ENCODE measurements around the gene NSD2.
"Not testable (repeated sequence)": the region's sequence is repeated elsewhere in the genome, so short reads cannot be mapped to it uniquely, and the experiment has no call there.

The NSD2 gene

GRCh38 chr4:1997712-1998111, 126.5 kb downstream of the NSD2 start:
- TF ChIP-seq CTCF (IDR thresholded peaks at IDR 0.05; ENCODE audit: control insufficient read depth, extremely low read depth, insufficient read depth) = no peak
- DNase-seq (ENCODE audit: low read depth) = no peak
- peak overlapping the region; percentile 1; the same call in 1 of the 2 replicates for H3K4me3 ChIP-seq (ENCODE audit: low read depth, low read length)

DNA sequence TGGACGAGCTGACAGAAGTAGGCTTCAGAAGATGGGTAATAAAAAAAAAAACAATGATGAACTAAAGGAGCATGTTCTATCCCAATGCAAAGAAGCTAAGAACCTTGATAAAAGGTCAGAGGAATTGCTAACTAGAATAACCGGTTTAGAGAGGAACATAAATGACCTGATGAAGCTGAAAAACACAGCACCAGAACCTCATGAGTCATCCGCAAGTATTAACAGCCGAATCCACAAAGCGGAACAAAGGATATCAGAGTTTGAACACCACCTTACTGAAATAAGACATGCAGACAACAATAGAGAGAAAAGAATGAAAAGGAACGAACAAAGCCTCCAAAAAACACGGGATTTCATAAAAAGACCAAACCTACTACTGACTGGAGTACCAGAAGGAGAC, 127.1 kb downstream of the NSD2 start:
- DNase-seq (ENCODE audit: low read depth) = peak; percentile 76
- H3K4me3 ChIP-seq (ENCODE audit: low read depth, low read length) = peak overlapping the region; percentile 1; the same call in 1 of the 2 replicates
- no peak for TF ChIP-seq CTCF (IDR thresholded peaks at IDR 0.05; ENCODE audit: control insufficient read depth, extremely low read depth, insufficient read depth)

- H3K4me3 ChIP-seq (ENCODE audit: low read depth, low read length); DNase-seq (ENCODE audit: low read depth): not testable (repeated sequence)
Measured at GRCh38 chr4:1999308-1999707, 128.1 kb downstream of the NSD2 start.

DNA sequence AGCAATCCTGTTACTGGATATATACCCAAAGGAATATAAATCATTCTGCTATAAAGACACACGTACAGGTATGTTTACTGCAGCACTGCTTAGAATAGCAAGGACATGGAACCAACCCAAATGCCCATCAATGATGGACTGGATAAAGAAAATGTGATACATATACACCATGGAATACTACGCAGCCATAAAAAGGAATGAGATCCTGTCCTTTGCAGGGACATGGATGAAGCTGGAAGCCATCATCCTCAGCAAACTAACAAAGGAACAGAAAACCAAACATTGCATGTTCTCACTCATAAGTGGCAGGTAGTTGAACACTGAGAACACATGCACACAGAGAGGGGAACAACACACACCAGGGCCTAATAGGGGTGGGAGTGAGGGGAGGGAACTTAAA, 132.2 kb downstream of the NSD2 start:
- not testable (repeated sequence) for H3K4me3 ChIP-seq (ENCODE audit: low read depth, low read length); DNase-seq (ENCODE audit: low read depth)

DNA sequence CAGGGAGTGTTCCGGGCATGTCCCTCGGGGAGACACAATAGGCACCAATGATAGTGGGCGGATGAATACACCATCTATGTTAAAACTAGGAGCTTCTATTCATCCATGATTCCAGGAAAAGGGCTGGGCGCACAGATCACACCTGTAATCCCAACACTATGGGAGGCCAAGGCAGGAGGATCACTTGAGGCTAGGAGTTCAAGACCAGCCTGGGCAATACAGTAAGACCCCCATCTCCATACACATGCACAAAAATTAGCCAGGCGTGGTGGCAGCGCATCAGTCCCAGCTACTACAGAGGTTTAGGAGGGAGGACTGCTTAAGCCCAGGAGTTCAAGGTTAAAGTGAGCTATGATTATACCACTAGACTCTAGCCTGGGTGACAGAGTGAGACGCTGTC, 135.2 kb downstream of the NSD2 start:
- no peak for TF ChIP-seq CTCF (IDR thresholded peaks at IDR 0.05; ENCODE audit: control insufficient read depth, extremely low read depth, insufficient read depth)
- no peak overlapping the region for H3K4me3 ChIP-seq (ENCODE audit: low read depth, low read length)
- DNase-seq (ENCODE audit: low read depth) = no peak

DNA sequence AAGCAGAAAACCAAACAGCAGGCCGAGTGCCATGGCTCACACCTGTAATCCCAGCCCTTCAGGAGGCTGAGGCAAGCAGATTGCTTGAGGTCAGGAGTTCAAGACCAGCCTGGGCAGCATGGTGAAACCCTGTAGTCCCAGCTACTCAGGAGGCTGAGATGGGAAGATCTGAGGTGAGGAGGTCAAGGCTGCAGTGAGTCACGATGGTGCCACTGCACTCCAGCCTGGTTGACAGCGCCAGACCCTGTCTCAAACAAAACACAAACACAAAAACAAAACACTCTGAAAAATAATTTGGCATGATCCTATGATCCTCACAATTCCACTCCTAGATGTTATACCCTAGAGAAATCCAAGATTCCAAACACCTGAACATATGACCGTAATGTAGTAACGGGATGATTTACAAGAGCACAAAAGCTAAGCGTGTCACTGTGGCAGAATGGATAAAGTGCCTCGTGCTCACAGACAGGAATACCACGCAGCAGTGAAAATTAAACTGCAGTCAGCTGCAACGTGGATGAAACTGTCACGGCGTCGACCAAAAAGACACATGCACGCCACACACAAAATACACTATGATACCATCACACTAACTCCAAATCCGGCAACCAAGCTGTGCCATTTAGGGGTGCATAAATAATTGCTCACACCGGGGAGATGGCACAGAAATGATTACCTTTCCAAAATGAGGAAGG, 135.9 kb downstream of the NSD2 start:
- DNase-seq (ENCODE audit: low read depth) = no peak
- H3K4me3 ChIP-seq (ENCODE audit: low read depth, low read length) = peak overlapping the region; percentile 82
- TF ChIP-seq CTCF (IDR thresholded peaks at IDR 0.05; ENCODE audit: control insufficient read depth, extremely low read depth, insufficient read depth) = no peak

- no peak for TF ChIP-seq CTCF (IDR thresholded peaks at IDR 0.05; ENCODE audit: control insufficient read depth, extremely low read depth, insufficient read depth)
- DNase-seq (ENCODE audit: low read depth) = no peak
- H3K4me3 ChIP-seq (ENCODE audit: low read depth, low read length) = peak overlapping the region; percentile 82
Measured at GRCh38 chr4:2007804-2008670, 136.8 kb downstream of the NSD2 start.

- H3K4me3 ChIP-seq (ENCODE audit: low read depth, low read length) = peak overlapping the region; percentile 82
- TF ChIP-seq CTCF (IDR thresholded peaks at IDR 0.05; ENCODE audit: control insufficient read depth, extremely low read depth, insufficient read depth) = 0 out of 2 replicates have a peak, but pooled peaks have one; percentile 4
- DNase-seq (ENCODE audit: low read depth) = no peak
Measured at GRCh38 chr4:2008671-2008920, 137.4 kb downstream of the NSD2 start.
